BLaER1 treated with 17β-estradiol and CSF1 and Interleukin-3, amounts not matched to agents 10 nM and 100 nM (cell line): ENCODE data around the gene ABHD15.
"Not testable (repeated sequence)": the region's sequence is repeated elsewhere in the genome, so short reads cannot be mapped to it uniquely, and the experiment has no call there.

Source experiments
- H3K27ac ChIP-seq, 11 experiments: shearing (Covaris generic); formaldehyde crosslinking; 2 replicates each; pipeline ENCODE4 v1.8.1; 2022
- H3K27me3 ChIP-seq, 11 experiments: shearing (Covaris generic); formaldehyde crosslinking; 2 replicates each; pipeline ENCODE4 v1.8.1; 2022
- H3K36me3 ChIP-seq, 11 experiments: shearing (Covaris generic); formaldehyde crosslinking; 2 replicates each; pipeline ENCODE4 v1.8.1; 2022
- H3K4me1 ChIP-seq, 10 experiments: shearing (Covaris generic); formaldehyde crosslinking; 2 replicates each; pipeline ENCODE4 v1.8.1; 2022
- H3K4me2 ChIP-seq, 11 experiments: shearing (Covaris generic); formaldehyde crosslinking; 2 replicates each; pipeline ENCODE4 v1.8.1; 2022
- H3K4me3 ChIP-seq, 10 experiments: shearing (Covaris generic); formaldehyde crosslinking; 2 replicates each; pipeline ENCODE4 v1.8.1; 2022
- H3K9ac ChIP-seq, 11 experiments: shearing (Covaris generic); formaldehyde crosslinking; 2 replicates each; pipeline ENCODE4 v1.8.1; 2022
- H3K9me3 ChIP-seq, 11 experiments: shearing (Covaris generic); formaldehyde crosslinking; replicated peaks in 1 of 11; 2 replicates each; pipeline ENCODE4 v1.8.1; 2022
- H4K20me1 ChIP-seq, 11 experiments: shearing (Covaris generic); formaldehyde crosslinking; 2 replicates each; pipeline ENCODE4 v1.8.1; 2022
- Cebpa-rat ChIP-seq, 11 experiments: shearing (Covaris generic); IDR thresholded peaks; 2 replicates each; pipeline ENCODE4 v1.8.1; 2022

ABHD15 gene

DNA sequence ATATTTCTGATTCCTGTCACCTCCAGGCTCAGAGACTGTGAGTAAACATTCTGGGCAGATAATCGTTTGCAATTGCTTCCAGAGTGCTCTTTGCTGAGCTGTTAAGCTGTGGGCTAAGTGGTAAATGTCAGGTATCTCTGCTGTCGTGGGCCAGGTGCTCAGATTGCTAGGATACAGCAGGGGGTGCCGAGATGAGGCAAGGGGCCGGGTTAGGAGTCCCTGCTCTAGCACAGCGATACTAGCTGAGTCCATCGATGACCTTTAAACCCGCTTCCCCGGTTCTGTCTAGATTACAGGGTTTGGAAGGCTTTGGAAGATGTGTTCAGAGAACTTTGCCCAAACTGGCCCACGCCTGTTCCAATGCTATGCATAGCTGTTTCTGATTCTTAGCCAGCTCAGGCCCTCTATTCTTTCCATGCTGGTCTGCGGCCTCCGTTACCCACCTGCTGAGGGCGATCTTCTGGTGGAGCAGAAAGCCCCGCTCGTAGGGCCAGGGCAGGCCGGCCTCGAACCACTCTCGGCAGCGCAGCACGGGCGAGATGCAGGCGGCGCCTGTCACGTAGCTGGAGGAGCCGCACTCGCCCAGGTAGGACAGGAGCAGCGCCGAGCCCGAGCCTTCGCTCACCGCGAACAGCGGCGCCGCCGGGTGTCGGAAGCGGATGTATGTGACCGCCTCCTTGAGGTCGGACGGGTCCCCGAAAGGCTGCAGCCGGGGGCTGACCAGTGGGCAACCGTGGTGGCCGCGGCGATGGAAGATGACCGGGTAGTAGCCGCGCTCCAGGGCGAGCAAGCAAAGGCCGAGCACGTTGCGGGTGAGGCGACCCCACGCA is 979 bp downstream of the ABHD15 start:
- H3K27ac ChIP-seq = peak overlapping the region; percentile 41 to 89 (median 86)
- H3K27me3 ChIP-seq = no peaks in the 10 kb centered on the region
- peaks cover 65 to 76% (median 67%) of the 10 kb centered on the region in 10 experiments for H3K4me1 ChIP-seq
- peak overlapping the region; percentile 79 to 94 (median 83) for H3K9ac ChIP-seq
- no peak for TF ChIP-seq Cebpa-rat (IDR thresholded peaks at IDR 0.05)
- H3K4me2 ChIP-seq = peak overlapping the region; percentile 94 to 100 (median 96)
- H3K36me3 ChIP-seq = peaks cover 0 to 17% (median 4%) of the 10 kb centered on the region in 11 experiments; a peak in 6 of 22 replicates
- no peaks in the 10 kb centered on the region for H3K9me3 ChIP-seq
- peaks cover 4 to 52% (median 21%) of the 10 kb centered on the region in 11 experiments; a peak in 16 of 22 replicates for H4K20me1 ChIP-seq
- H3K4me3 ChIP-seq = peak overlapping the region; percentile 74 to 89 (median 78)

DNA sequence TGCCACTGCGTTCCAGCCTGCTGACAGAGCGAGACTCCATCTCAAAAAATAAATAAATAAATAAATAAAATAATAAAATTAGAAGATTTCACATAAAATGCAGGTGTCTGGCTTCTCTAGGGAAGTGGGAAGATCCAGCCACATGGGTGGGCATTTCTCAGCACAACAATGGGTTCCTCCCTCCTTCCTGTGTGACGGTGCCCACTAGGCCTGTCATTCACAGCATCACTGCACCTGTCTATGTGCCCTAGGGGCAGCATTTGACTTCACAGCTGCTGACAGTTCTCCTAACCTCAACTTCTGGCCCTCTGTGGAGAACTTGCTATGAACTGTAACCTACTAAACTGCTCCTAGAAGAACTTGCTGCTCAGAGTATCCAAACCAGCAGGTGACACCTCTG is 3.0 kb downstream of the ABHD15 start:
- Histone ChIP-seq H3K4me3 (peak overlapping the region in 6 of 10 experiments; percentile 74 to 83 (median 78); a peak in 8 of 20 replicates), H3K4me2 (peak overlapping the region; percentile 94 to 100 (median 96)), H4K20me1 (peaks cover 0 to 38% (median 15%) of the 10 kb centered on the region in 11 experiments; a peak in 8 of 22 replicates), H3K9ac (peak overlapping the region in 7 of 11 experiments; percentile 26 to 94 (median 88); a peak in 7 of 22 replicates), H3K4me1 (peaks cover 66 to 77% (median 69%) of the 10 kb centered on the region in 10 experiments), H3K36me3 (peaks cover 0 to 18% (median 0%) of the 10 kb centered on the region in 11 experiments; a peak in 6 of 22 replicates), H3K27ac (peak overlapping the region in 4 of 11 experiments; percentile 27 to 89 (median 84); a peak in 4 of 22 replicates), H3K27me3 (no peaks in the 10 kb centered on the region), H3K9me3 (no peaks in the 10 kb centered on the region)
- TF ChIP-seq Cebpa-rat (IDR thresholded peaks at IDR 0.05) = no peak

DNA sequence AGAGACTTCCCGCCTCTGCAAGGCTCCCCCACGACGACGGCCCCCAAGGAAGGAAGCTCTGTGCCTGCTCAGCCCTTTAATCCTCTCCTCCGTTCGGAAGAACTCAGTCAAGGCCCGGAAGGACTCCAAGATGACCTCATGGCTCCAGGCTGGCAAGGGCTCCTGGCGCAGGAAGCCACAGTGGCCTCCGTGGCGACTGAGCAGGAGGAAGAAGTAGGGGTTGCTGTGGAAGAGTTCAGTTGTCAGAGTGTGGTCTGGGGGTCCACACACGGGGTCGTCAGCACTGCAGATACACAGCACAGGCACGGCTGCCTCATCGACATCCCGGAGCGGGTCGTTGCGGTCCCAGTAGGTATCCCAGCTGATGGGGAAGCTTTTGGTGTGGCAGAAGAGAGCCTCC is 4.2 kb downstream of the ABHD15 start:
- peaks cover 0 to 22% (median 0%) of the 10 kb centered on the region in 11 experiments; a peak in 6 of 22 replicates for H3K36me3 ChIP-seq
- H3K4me3 ChIP-seq = peak overlapping the region in 8 of 10 experiments; percentile 35 to 55 (median 43); a peak in 15 of 20 replicates
- peak overlapping the region; percentile 94 to 100 (median 96) for H3K4me2 ChIP-seq
- TF ChIP-seq Cebpa-rat (IDR thresholded peaks at IDR 0.05) = no peak
- H4K20me1 ChIP-seq = peaks cover 0 to 37% (median 15%) of the 10 kb centered on the region in 11 experiments; a peak in 8 of 22 replicates
- H3K27me3 ChIP-seq = no peaks in the 10 kb centered on the region
- peaks cover 69 to 88% (median 81%) of the 10 kb centered on the region in 10 experiments for H3K4me1 ChIP-seq
- H3K27ac ChIP-seq = peak overlapping the region; percentile 71 to 89 (median 82)
- H3K9ac ChIP-seq = peak overlapping the region; percentile 54 to 76 (median 71)
- no peaks in the 10 kb centered on the region for H3K9me3 ChIP-seq

DNA sequence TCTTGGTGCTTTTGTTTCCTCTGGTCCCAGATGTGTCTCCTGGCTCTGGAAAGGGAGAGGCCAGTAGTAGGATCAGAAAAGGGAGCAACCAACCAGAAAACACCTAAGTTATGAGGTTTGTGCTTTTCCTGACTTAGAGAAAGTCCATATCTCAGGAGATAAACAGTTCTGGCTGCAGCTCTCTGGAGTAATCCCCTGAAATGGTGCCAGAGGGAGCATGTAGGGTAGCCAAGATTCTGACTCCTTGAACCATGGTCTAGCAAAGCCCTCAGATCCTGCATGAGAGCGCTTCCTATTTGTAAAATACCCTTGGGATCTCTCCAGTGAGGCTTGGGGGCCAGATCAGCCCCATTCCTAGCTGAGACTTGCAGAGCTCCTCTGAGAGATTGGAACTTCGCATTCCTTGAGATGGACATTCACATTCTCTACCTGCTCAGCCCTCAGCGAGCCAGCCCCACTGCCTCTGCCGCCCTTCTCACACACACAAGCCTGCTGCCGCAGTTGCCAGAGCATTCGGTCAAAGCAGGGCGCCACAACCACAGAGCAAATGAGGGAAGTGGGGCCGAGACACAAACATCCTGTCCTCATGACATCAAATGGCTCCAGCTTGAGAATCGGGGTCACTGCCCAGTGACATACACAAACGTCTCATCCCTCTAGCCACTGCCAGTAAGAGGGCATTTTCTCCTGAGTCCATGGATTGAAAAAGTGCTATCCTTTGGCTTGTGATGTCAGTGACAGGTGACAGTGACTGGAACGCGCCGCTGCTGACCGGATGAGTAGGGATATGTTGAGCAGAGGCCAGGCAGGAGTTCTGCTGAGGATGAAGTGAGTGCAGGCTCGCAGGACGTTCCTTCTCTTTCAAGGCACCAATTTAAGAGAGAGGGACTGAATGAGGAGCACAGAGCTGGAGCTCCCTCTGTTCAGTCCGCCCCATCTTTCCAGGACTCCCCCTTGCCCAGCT is 5.0 kb downstream of the ABHD15 start:
- Histone ChIP-seq H3K9me3 (no peaks in the 10 kb centered on the region), H3K9ac (peak overlapping the region; percentile 67 to 76 (median 71)), H3K4me3 (peak overlapping the region; percentile 22 to 55 (median 42); a peak in 18 of 20 replicates), H3K36me3 (peaks cover 0 to 22% (median 0%) of the 10 kb centered on the region in 11 experiments; a peak in 6 of 22 replicates), H3K4me2 (peak overlapping the region; percentile 94 to 100 (median 96)), H3K27me3 (no peaks in the 10 kb centered on the region), H3K27ac (peak overlapping the region; percentile 71 to 89 (median 82)), H3K4me1 (peaks cover 69 to 95% (median 88%) of the 10 kb centered on the region in 10 experiments), H4K20me1 (peaks cover 0 to 37% (median 15%) of the 10 kb centered on the region in 11 experiments; a peak in 8 of 22 replicates)
- TF ChIP-seq Cebpa-rat (IDR thresholded peaks at IDR 0.05) = no peak

DNA sequence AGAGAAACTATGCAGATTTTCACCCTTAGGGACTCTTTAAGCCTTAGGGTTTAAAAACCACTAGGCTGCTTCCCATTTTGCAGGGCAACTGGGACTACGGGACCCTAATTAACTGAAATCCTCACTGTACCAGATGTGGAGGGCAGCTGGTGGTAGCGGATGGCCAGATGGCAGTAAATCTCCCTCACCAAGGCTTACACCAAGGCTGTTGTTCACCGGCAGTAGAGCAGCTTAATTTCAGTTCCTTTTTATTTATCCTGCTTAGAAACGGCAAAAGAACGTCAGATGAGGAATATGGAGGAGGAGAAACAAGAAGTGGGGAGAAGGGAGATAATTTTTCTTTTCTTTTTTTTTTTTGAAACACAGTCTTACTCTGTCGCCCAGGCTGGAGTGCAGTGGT is 6.5 kb downstream of the ABHD15 start:
- peak overlapping the region; percentile 71 to 89 (median 82); a peak in 21 of 22 replicates for H3K27ac ChIP-seq
- H3K4me2 ChIP-seq = peak overlapping the region; percentile 94 to 100 (median 96)
- H4K20me1 ChIP-seq = peaks cover 0 to 32% (median 11%) of the 10 kb centered on the region in 11 experiments; a peak in 8 of 22 replicates
- no peaks in the 10 kb centered on the region for H3K27me3 ChIP-seq
- H3K4me1 ChIP-seq = peaks cover 64 to 87% (median 83%) of the 10 kb centered on the region in 10 experiments
- H3K4me3 ChIP-seq = peak overlapping the region; percentile 15 to 55 (median 43); a peak in 17 of 20 replicates
- H3K9ac ChIP-seq = peak overlapping the region; percentile 67 to 76 (median 71)
- peaks cover 0 to 22% (median 0%) of the 10 kb centered on the region in 11 experiments; a peak in 6 of 22 replicates for H3K36me3 ChIP-seq
- no peak for TF ChIP-seq Cebpa-rat (IDR thresholded peaks at IDR 0.05)
- H3K9me3 ChIP-seq = no peaks in the 10 kb centered on the region

DNA sequence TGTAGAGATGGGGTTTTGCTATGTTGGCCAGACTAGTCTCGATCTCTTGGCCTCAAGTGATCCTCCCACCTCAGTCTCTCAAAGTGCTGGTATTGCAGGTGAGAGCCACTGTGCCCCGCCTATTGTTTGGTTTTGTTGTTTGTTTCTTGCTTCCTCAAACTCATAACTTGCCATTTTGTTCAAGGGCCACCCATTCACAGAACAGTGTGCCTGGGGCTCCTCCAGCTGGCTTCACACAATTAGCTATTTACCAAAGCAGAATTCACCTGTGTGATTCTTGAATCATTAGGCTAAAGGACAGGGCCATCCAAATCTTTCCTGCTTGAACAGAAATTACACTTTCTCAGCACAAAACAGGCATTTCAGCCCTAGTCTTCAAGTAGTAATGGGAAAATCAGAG is 7.2 kb downstream of the ABHD15 start:
- Histone ChIP-seq H3K9ac (peak overlapping the region; percentile 67 to 76 (median 71); a peak in 19 of 22 replicates), H3K4me2 (peak overlapping the region; percentile 94 to 100 (median 96)), H3K27ac (peak overlapping the region; percentile 71 to 89 (median 82); a peak in 21 of 22 replicates), H3K9me3 (no peaks in the 10 kb centered on the region), H3K4me3 (peak overlapping the region in 8 of 10 experiments; percentile 14 to 48 (median 38); a peak in 9 of 20 replicates), H4K20me1 (peaks cover 0 to 25% (median 5%) of the 10 kb centered on the region in 11 experiments; a peak in 7 of 22 replicates), H3K27me3 (no peaks in the 10 kb centered on the region), H3K36me3 (peaks cover 0 to 22% (median 0%) of the 10 kb centered on the region in 11 experiments; a peak in 6 of 22 replicates), H3K4me1 (peaks cover 57 to 80% (median 76%) of the 10 kb centered on the region in 10 experiments)
- TF ChIP-seq Cebpa-rat (IDR thresholded peaks at IDR 0.05) = no peak

DNA sequence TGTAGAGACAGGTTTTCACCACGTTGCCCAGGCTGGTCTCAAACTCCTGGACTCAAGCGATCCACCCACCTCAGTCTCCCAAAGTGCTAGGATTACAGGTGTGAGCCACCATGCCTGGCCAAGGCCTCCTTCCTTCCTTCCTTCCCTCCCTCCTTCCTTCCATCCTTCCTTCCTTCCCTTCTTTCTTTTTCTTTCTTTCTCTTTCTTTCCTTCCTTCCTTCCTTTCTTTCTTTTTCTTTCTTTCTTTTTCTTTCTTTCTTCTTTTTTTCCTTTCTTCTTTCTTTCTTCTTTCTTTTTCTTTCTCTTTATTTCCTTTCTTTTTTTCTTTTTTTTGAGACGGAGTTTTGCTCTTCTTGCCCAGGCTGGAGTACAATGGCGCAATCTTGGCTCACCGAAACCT is 8.7 kb downstream of the ABHD15 start:
- not testable (repeated sequence) for H3K9ac ChIP-seq, H3K9me3 ChIP-seq, H3K4me3 ChIP-seq, H3K27me3 ChIP-seq
- Histone ChIP-seq H3K36me3 (peaks cover 0 to 20% (median 0%) of the 10 kb centered on the region in 11 experiments; a peak in 6 of 22 replicates), H3K4me1 (peaks cover 42 to 65% (median 61%) of the 10 kb centered on the region in 10 experiments), H3K4me2 (peak overlapping the region in 7 of 11 experiments; percentile 34 to 100 (median 96); a peak in 13 of 22 replicates), H3K27ac (peak overlapping the region in 4 of 11 experiments; percentile 16 to 89 (median 82); a peak in 4 of 22 replicates), H4K20me1 (peaks cover 0 to 16% (median 0%) of the 10 kb centered on the region in 11 experiments; a peak in 2 of 22 replicates)

DNA sequence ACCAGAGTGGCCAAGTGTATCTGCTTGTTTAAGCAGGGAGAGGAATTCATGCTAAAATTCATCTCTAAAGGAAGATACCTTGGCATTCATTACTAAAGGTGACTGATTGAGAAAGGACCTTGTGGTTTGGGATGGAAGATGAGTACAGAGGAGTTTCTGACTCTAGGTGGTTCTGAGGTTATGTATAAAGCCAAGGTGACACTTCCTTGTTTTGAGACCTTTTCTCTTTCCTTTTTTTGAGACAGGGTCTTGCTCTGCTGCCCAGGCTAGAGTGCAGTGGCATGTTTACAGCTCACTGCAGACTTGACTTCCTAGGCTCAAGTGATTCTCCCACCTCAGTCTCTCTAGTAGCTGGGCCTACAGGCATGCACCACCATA is 9.1 kb downstream of the ABHD15 start:
- peaks cover 38 to 61% (median 57%) of the 10 kb centered on the region in 10 experiments for H3K4me1 ChIP-seq
- peak overlapping the region in 3 of 11 experiments; percentile 16 to 89 (median 37); a peak in 4 of 22 replicates for H3K27ac ChIP-seq
- H4K20me1 ChIP-seq = peaks cover 0 to 14% (median 0%) of the 10 kb centered on the region in 11 experiments; a peak in 2 of 22 replicates
- H3K4me2 ChIP-seq = peak overlapping the region in 7 of 11 experiments; percentile 34 to 100 (median 96); a peak in 13 of 22 replicates
- H3K9me3 ChIP-seq = no peaks in the 10 kb centered on the region
- no peak overlapping the region for H3K4me3 ChIP-seq
- no peaks in the 10 kb centered on the region for H3K27me3 ChIP-seq
- peaks cover 0 to 15% (median 0%) of the 10 kb centered on the region in 11 experiments; a peak in 6 of 22 replicates for H3K36me3 ChIP-seq
- no peak for TF ChIP-seq Cebpa-rat (IDR thresholded peaks at IDR 0.05)
- no peak overlapping the region for H3K9ac ChIP-seq
